Left ventricle myocardium inferior (tissue), 1 donor: Measurements from ENCODE around the gene MAPKBP1. TPM values are rescaled to one million over a fixed set of nuclear protein-coding genes. Genes with fewer than 3 reads are reported as not detected.

ENCODE experiments used
- DNase-seq: peaks from one replicate; pipeline ENCODE4 v3.0.0-alpha.2; 2020
- H3K27ac ChIP-seq: fragments of 200-600 bp; replicated peaks from 2 replicates; pipeline ENCODE4 v1.8.0; 2021
- H3K27me3 ChIP-seq: fragments of 200-600 bp; 2 replicates; pipeline ENCODE4 v1.8.0; 2021; ENCODE audit warnings: low read depth
- H3K36me3 ChIP-seq: fragments of 200-600 bp; 2 replicates; pipeline ENCODE4 v1.8.0; 2021
- H3K4me1 ChIP-seq: fragments of 200-600 bp; 2 replicates; pipeline ENCODE4 v1.8.0; 2021
- H3K4me3 ChIP-seq: fragments of 200-600 bp; 2 replicates; pipeline ENCODE4 v1.8.0; 2021; ENCODE audit warnings: mild to moderate bottlenecking, moderate library complexity
- H3K9me3 ChIP-seq: fragments of 200-600 bp; replicated peaks from 2 replicates; pipeline ENCODE4 v1.8.0; 2021
- intact Hi-C: fragments of 100-400 bp; cut with micrococcal nuclease; formaldehyde crosslinking; loops from one replicate; pipeline ENCODE4 v1.11.0; 2022
- total RNA-seq: library from RNA; stranded (reverse); fragmentation: NEBNext Ultra II Directional; extraction: Animal tissue kit (Norgen Biotek cat#: 25700); gene quantifications from one replicate; pipeline ENCODE4 v1.2.1, GENCODE V29; 2021
- TF ChIP-seq, protein P1 (sequence below): fragments of 200-600 bp; IDR thresholded peaks from 2 replicates; pipeline ENCODE4 v1.8.0; 2021; ENCODE audit warnings: antibody characterized with exemption, mild to moderate bottlenecking, borderline replicate concordance
- donor health status: DM: no; HTN: yes; CAD: no; lungs with severe emphysema.

MAPKBP1 gene
- total RNA-seq, 1 donor from 2014 or later: 13.6 TPM

DNA sequence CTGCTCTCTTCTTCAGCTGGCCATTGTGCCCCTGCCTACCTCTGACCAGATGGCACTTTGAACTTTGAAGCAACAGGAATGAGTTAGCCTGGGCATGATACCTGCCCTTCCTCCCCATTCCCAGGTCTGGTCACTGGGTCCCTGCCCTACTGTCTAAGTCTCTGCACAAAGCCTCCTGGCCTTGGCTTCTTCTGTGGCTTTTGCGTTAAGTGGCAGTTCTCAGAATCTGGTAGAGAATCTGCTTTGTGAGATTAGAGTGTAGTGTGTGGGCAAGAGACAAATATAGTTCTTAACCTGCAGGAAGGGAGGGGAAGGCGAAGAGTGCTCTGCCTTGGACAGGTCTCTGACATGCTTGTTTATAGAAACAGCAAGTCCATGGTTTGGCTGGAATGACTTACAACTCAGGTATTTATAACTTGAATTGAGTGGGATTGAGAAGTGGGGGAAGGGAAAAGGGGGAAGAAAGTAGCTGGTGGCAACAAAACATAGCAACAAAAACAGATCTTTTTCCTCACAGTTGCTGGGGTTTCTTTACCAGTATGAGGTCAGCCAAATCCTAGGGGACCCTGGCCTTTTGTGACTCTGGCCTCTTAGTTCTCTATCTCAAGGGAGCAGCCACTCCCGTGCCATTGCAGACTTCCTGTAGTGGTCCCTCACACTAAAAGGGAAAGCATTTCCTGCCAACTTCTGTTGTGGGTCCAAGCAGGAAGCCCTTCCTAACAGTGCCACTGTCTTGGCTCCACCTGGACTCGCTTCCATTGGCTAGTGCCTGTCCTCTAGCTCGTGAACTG is 16.7 kb downstream of the MAPKBP1 start:
- Histone ChIP-seq H3K9me3 (no peaks in the 10 kb centered on the region), H3K27ac (peak overlapping the region; percentile 69), H3K36me3 (no peaks in the 10 kb centered on the region), H3K4me1 (peaks cover 56% of the 10 kb centered on the region), H3K27me3 (no peaks in the 10 kb centered on the region), H3K4me3 (peak overlapping the region; percentile 0)
- TF ChIP-seq, protein P1, sequence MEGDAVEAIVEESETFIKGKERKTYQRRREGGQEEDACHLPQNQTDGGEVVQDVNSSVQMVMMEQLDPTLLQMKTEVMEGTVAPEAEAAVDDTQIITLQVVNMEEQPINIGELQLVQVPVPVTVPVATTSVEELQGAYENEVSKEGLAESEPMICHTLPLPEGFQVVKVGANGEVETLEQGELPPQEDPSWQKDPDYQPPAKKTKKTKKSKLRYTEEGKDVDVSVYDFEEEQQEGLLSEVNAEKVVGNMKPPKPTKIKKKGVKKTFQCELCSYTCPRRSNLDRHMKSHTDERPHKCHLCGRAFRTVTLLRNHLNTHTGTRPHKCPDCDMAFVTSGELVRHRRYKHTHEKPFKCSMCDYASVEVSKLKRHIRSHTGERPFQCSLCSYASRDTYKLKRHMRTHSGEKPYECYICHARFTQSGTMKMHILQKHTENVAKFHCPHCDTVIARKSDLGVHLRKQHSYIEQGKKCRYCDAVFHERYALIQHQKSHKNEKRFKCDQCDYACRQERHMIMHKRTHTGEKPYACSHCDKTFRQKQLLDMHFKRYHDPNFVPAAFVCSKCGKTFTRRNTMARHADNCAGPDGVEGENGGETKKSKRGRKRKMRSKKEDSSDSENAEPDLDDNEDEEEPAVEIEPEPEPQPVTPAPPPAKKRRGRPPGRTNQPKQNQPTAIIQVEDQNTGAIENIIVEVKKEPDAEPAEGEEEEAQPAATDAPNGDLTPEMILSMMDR: no peak
- intact Hi-C loops: no loop called here
- no peak for DNase-seq

DNA sequence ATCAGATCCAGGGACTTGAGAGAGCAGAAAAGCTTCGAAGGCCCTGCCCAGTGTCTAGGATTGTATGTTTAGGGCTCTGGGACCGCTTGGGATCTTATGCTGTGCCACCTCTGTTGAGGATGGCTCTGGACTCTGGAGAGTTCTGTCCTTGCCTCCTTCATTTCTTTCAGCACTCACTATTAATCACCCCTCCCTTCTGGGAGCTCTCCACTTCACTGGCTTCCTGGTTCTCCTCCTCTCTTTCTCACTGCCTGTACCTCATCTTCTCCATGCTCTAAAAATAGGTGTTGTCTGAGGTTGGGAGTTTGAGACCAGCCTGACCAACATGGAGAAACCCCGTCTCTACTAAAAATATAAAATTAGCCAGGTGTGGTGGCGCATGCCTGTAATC is 17.3 kb downstream of the MAPKBP1 start:
- no peak for DNase-seq
- H3K27me3 ChIP-seq: no peaks in the 10 kb centered on the region
- H3K4me3 ChIP-seq: no peak overlapping the region
- TF ChIP-seq, protein P1: no peak
- no peaks in the 10 kb centered on the region for H3K36me3 ChIP-seq
- intact Hi-C loops: no loop called here
- no peaks in the 10 kb centered on the region for H3K9me3 ChIP-seq
- H3K27ac ChIP-seq: peak overlapping the region; percentile 69
- peaks cover 61% of the 10 kb centered on the region for H3K4me1 ChIP-seq

DNA sequence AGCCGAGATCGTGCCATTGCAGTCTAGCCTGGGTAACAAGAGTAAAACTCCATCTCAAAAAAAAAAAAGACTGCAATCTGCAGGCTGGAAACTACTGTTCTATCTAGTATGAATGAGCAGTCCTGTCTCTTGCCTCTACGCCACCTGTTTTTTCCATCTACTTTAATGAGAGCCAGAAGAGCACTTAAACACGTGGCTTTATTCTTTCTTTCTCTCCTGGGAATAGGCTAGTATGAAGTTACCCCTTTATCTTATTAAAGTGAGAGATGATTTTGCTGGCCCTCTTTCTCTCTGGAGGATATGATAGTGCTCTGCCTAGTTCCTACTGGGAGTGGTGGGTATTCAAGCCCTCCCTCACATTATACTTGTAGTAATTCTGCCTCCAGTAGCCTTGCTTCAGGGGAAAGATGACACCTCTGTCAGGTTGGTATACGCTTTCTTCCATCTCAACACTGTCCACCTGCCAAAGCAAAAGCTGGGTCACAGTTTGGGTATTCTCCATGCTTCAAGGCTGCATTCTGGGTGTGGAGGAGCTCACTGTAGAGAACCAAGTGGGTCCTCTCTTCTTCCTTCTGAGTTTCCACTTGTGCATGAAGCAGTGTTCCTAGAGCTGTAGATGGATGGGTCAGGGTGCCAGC is 17.8 kb downstream of the MAPKBP1 start:
- Histone ChIP-seq H3K4me1 (peaks cover 67% of the 10 kb centered on the region), H3K9me3 (no peaks in the 10 kb centered on the region), H3K27me3 (no peaks in the 10 kb centered on the region), H3K36me3 (no peaks in the 10 kb centered on the region), H3K4me3 (no peak overlapping the region), H3K27ac (peak overlapping the region; percentile 69)
- TF ChIP-seq, protein P1: no peak
- DNase-seq: no peak
- intact Hi-C loops: no loop called here

DNA sequence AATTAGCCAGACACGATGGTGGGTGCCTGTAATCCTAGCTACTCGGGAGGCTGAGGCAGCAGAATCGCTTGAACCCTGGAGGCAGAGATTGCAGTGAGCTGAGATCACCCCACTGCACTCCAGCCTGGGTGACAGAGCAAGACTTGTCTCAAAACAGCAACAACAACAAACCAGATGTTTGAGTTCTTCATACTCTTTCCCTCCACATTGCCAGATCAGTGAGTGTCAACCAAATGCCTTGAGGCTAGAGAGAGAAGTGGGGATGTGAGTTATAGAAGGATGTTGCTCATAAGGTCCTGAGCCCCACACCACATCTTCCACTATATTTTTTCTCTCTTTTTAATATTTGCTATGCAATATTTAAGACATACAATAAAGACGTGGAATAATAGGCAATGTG is 19.8 kb downstream of the MAPKBP1 start:
- H3K4me1 ChIP-seq: peaks cover 73% of the 10 kb centered on the region
- H3K27ac ChIP-seq: no peak overlapping the region
- intact Hi-C loops: no loop called here
- no peaks in the 10 kb centered on the region for H3K36me3 ChIP-seq
- TF ChIP-seq, protein P1: no peak
- no peaks in the 10 kb centered on the region for H3K27me3 ChIP-seq
- DNase-seq: no peak
- H3K9me3 ChIP-seq: no peaks in the 10 kb centered on the region
- no peak overlapping the region for H3K4me3 ChIP-seq

DNA sequence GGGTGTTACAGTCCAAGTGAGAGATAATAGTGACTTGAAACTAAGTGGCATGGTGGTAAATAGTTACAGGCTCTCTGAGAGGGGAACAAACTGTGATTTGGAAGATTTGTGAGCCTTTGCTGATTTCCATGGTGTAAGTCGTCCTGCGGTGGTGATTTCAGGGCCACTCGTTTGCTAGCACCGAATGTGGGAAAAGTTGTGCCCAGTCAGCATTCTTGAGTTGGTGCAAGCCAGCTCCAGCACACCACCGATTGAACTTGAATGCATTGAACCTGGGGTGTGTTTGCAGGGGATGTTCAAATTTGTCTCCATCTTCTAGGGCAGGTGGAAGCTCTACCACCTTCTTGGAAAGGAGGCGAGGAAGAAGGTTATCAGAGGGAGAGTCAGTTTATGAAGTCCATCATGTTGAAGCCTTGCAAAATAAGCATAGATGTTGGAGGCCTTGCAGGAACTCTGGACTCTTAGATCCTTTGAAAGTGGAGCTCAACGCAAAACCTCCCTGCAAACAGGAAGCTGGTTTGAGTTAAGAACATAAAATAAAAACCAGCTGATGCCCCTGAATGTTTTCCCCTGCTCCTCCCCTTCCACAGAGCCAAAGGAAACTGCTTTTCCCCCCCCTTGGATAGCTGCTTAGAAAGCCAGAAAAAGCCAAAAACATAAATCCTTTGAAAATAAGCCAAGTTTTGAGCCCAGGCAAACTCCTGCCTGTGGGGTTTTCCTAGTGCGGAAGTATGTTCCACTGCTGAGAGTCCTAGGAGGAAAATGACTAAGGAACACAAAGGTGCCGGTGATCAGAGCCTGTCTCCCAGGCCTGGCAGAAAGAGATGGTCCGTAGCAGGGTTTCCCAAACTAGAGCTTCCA is 21.9 kb downstream of the MAPKBP1 start:
- H3K4me1 ChIP-seq: peaks cover 56% of the 10 kb centered on the region
- no peak for DNase-seq
- H3K27me3 ChIP-seq: no peaks in the 10 kb centered on the region
- peak overlapping the region; percentile 45 for H3K27ac ChIP-seq
- H3K4me3 ChIP-seq: no peak overlapping the region
- H3K36me3 ChIP-seq: peaks cover 14% of the 10 kb centered on the region
- intact Hi-C loops: no loop called here
- H3K9me3 ChIP-seq: no peaks in the 10 kb centered on the region
- TF ChIP-seq, protein P1: no peak
